Astrocyte (in vitro differentiated cells and primary cell): ENCODE results near the gene MPEG1.

Source experiments
- EZH2 ChIP-seq: IDR thresholded peaks from 2 replicates; pipeline ENCODE4 v1.6.1; 2012; ENCODE audit warnings: mild to moderate bottlenecking, low read length, inconsistent platforms; ENCODE audit not compliant: insufficient read depth
- TF ChIP-seq, protein P1 (sequence below): IDR thresholded peaks from 2 replicates; pipeline ENCODE4 v1.5.1; 2011; ENCODE audit warnings: low read depth, mild to moderate bottlenecking, inconsistent platforms, low read length, moderate library complexity; ENCODE audit not compliant: insufficient read depth

DNA sequence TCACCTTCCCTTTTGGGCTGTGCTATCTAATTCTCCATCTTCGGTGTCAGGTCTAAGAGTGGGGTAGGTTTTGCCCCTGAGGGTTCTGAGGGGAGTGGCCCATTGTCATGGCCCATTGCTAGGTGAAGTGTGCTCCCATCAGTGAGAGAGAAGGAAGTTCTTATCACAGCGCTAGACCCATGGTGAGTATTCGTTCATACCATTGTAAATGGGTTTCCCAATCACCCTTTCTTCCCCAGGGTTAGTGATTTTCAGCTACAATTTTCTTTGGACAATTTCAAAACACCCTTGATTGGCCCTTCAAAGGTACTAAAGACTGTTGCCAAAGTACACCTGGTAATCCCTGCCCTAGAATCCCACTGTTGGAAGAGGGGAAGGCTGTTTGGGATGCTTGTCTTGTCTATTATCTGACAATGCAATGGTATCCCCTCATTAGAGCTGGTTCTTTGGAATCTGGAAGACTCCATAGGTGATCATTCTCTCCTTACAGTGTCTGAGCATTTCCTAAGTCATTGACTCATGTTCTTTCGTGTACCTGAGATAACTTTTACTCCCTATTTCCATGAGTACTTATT lies 20.2 kb downstream of the MPEG1 start:
- TF ChIP-seq, protein P1, sequence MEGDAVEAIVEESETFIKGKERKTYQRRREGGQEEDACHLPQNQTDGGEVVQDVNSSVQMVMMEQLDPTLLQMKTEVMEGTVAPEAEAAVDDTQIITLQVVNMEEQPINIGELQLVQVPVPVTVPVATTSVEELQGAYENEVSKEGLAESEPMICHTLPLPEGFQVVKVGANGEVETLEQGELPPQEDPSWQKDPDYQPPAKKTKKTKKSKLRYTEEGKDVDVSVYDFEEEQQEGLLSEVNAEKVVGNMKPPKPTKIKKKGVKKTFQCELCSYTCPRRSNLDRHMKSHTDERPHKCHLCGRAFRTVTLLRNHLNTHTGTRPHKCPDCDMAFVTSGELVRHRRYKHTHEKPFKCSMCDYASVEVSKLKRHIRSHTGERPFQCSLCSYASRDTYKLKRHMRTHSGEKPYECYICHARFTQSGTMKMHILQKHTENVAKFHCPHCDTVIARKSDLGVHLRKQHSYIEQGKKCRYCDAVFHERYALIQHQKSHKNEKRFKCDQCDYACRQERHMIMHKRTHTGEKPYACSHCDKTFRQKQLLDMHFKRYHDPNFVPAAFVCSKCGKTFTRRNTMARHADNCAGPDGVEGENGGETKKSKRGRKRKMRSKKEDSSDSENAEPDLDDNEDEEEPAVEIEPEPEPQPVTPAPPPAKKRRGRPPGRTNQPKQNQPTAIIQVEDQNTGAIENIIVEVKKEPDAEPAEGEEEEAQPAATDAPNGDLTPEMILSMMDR: no peak
- TF ChIP-seq EZH2: no peak
